ENCODE data around the gene CLDND2.

The CLDND2 gene

GRCh38 chr19:51327066-51328001 is 41.5 kb downstream of the CLDND2 start:
- DNase-seq = peak; percentile 49

- no peak for DNase-seq
Measured at GRCh38 chr19:51326216-51327065, 42.4 kb downstream of the CLDND2 start.

GRCh38 chr19:51325161-51325976 is 43.4 kb downstream of the CLDND2 start:
- no peak for DNase-seq

- no peak for DNase-seq
Measured at GRCh38 chr19:51324167-51324481, 44.7 kb downstream of the CLDND2 start.

GRCh38 chr19:51323481-51324166 is 45.2 kb downstream of the CLDND2 start:
- no peak for DNase-seq

GRCh38 chr19:51321799-51322198 is 47.0 kb downstream of the CLDND2 start:
- DNase-seq = no peak

GRCh38 chr19:51320280-51320657 is 48.5 kb downstream of the CLDND2 start:
- DNase-seq = no peak

GRCh38 chr19:51319649-51320279 is 49.0 kb downstream of the CLDND2 start:
- DNase-seq = no peak

- DNase-seq = no peak
Measured at GRCh38 chr19:51318687-51319648, 49.8 kb downstream of the CLDND2 start.

GRCh38 chr19:51317968-51318367 is 50.8 kb downstream of the CLDND2 start:
- no peak for DNase-seq

- no peak for DNase-seq
Measured at GRCh38 chr19:51317376-51317775, 51.4 kb downstream of the CLDND2 start.

All from stimulated activated CD4-positive, alpha-beta T cell treated with anti-CD3 and anti-CD28 coated beads, Interleukin-12 subunit alpha, Interleukin-12 subunit beta, amount 100 ng/mL, for 4 hours (primary cell).